HG02943 (cell line): Measurements from ENCODE around the gene TMEM156.

Experiments used
- ATAC-seq: cut with Tn5 transposase; IDR thresholded peaks from one replicate; pipeline ENCODE4 v1.9.1; 2021; ENCODE audit warnings: mild to moderate bottlenecking, low read depth, moderate library complexity; ENCODE audit not compliant: unreplicated experiment

TMEM156 gene

DNA sequence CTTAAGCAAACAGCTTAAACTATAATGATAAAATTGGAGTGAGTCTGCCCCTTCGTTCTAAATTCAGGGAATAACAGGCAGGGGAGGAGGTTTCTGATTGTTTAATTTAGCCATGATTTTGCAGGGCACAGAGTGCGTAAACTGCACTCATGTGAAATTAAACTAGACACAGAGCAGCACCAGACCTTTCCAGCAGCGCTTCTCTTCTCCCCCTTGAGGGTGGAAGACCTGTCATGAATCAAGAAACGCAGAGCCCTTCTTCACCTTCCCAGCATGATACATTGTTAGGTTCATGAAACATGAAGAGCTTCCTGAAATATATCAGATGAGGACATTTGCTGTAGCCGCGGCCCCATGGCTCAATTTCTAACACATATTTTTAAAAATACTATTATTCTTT is 101.5 kb downstream of the TMEM156 start:
- no peak for ATAC-seq

DNA sequence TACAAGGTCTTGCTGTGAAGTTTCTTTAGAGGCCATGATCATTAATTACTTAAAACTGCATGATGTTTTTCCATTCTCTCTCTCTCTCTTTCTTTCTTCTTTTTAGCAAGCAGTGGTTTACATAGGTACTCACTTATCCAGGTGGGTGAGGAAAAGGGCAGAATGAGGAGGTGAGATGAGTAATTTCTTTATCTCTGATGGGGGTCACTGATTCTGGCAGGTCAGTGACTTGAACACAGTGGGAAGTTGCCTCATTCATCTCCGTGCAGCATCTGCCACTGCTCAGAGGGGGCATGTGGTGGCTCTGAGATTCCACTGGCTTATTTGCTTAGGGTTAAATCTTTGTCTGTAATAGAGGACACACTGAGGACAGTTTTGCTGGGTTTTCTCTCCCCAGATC is 102.0 kb downstream of the TMEM156 start:
- no peak for ATAC-seq

DNA sequence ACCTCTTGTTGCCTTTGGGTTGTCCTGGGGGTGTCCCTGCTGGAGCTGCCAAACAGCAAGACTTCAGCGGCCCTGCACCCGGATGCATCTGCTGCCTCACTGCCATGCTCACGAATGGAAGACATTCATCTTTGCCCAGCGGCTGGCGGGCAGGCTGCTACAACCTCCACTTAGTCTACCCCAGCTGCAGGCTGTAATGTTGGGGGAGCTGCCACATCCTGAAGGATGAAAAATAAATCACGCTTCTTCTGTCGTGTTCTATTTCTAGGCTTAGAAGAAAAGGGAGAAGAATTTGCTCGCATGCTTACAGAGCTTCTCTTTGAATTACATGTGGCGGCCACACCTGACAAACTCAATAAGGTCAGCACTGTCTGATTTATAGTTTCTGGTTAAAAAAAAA is 103.2 kb downstream of the TMEM156 start:
- ATAC-seq = no peak

DNA sequence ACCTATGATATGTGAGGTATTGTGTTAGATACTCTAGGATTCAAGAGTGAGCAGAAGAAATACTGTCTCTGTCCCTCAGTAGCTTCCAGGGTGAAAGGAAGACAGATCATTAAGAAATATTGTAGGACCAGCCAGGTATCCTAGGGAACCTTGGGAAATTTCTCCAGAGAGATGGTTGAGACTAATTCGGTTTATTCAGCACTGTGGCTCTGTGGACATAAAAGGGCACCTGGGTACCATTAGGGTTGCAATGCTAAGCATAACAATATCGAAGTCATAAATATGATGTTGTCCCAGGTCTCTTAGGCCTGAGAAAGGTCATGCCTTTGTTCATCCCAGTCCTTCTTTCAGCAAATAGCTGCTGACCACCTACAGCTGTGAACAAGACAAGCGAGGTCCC is 103.6 kb downstream of the TMEM156 start:
- ATAC-seq = no peak

DNA sequence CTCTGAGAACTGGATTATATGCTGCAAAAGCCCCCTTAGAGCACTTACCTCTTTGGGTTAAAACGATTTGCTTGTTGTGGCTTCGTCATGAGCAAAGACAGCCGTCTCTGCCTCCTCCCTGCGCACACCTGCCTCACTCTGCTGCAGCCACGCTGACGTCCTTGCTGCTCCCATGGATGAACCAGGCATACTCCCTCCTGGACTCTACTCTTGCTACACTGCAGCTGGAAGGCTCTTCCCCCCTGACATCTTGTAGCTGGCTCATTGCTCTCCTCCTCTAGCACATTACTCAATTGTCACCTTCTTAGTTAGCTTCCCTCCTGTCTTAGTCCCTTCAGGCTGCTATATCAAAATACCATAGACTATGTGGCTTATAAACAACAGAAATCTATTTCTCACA is 105.3 kb downstream of the TMEM156 start:
- ATAC-seq = no peak

DNA sequence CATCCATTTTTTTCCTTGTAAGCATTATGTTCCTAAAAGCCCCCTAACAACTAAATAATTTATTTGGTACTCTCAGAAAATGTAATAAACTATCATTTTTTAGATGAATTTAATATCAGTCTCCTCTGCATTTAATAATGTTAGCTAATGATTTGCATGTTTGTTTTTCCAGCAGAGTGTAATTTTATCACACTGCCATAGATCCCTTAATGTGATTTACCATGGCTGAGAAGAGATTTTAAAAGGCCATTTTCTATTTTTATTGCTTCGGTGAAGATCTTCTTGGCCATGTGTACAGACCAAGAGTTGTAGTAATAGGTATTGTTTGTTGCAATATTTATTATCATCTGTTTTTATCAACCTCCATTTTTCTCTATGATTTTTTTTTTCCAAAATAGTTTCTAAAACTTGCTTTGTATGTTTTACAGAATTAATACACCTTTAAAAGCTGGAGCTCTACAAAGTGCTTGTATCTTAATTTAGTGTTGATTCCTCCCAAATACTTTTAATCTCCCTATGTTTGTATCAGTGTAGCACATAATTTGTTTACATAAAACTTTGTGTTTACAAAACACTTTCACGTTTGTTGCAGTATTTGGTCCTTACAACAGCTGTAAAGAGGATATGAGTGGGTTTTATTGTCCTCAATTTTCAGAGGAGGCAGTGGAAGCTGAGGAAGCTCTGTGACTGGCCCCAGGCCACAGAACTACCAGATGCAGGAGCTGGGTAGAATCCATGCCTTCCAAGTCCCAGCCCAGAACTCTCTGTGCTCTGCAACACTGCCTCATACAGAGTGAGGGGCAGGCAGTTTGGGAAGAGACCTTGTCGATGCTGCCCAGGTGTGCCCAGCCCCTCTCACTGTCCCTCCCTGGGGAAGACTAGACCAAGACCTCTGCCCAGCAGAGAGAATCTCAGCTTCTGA is 106.5 kb downstream of the TMEM156 start:
- ATAC-seq = no peak

DNA sequence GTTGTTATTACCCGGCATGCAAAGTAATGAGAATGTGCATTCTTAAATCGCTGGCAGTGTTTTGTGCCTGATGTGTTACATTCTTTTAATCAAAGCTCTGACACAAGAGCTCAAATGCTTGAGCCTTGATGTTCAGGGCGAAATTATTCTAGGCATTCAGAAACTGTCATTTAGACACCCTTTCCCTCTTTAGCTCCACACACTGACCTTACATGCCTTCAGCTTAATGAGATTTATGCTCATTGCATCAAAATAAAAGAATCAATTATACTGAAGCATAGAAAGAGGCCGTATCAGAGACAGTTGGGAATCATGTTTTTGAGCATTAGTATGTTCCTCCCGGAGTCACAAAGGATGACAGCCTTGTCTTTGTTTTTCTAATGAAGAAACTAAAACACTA is 107.9 kb downstream of the TMEM156 start:
- no peak for ATAC-seq

DNA sequence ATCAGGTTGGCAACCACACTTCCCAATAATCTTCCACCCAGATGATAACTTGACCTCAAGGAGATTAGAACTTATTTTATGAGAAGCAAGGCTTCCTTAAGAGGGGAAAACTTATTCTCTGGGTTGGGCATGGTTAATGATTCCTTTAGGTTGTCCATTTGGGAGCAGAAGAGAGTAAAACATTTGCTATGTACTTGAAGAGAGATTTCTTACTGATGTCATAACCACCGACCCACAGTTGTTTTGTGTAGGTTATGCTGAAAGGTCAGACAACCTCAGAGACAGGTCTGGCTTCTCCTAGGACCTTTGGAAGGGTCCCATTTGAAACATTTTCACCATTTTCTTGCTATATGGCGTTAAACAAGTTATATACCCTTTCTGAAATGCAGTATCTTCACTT is 108.5 kb downstream of the TMEM156 start:
- no peak for ATAC-seq

DNA sequence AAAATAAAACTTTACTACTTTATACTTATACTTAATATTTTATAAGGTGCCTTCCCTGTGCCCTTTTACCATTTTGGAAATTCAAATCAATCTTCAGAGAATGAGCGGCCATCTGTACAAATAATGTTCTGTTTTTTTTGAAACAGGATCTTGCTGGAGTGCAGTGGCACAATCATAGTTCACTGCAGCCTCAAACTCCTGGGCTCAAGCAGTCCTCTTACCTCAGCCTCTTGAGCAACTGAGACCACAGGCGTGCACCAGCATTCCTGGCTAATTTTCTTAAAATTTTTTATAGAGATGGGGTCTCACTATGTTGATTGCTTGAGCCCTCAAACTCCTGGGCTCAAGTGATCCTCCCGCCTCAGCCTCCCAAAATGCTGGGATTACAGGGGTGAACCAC is 111.1 kb downstream of the TMEM156 start:
- ATAC-seq = no peak

DNA sequence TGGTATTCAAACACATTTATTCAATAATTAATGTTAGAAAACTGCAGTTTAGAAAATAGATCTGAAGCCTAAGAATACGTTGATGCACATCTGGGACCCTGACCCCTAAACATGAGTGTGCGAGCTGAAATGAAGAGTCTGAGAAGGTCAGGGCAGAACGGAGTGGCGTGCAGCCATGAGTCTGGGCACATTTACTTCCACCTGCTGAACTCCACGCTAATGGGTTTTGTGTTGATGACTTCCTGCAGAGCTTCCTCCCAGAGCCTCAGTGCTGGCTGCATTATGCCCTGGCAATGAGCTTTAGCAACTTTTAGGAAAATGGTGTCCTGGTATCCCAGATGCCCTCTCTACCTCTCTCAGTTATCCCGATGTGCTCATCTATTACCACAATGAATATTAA is 111.5 kb downstream of the TMEM156 start:
- no peak for ATAC-seq

DNA sequence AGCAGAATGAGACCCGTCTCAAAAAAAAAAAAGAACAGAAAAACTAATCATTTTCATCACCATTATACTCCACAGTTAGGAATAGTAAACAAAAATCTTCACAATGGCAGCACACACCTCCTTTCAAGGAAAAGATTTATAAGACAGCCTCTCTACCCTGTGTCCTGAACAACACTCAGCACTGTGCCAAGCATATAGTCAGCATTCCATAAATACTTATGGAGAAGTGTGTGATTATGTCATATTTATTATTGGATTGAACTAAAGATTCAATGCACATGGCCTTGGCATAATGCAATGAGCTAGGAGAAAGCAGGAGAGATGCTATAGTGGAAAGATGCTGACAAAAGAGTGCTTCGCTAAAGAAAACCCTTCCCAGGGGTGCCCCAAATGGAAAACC is 112.0 kb downstream of the TMEM156 start:
- ATAC-seq = no peak

DNA sequence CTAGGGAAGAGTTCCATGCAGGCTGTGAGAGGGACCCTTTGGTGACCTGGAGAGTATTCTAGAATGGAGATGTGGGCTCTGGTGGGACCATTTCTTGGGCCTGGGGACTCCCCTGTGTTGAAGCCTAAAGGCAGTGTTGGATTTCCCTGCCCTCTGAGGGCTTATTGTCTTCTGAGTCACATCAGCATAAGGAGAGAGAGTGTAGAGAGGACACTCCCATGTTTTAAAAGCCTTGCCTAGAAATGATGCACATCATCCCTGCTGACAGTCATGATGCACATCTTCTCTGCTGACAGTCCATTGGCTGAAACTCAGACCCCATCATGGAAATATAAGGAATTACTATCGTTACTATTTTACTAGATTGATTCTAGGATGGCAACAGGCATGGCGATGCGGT is 112.7 kb downstream of the TMEM156 start:
- no peak for ATAC-seq

DNA sequence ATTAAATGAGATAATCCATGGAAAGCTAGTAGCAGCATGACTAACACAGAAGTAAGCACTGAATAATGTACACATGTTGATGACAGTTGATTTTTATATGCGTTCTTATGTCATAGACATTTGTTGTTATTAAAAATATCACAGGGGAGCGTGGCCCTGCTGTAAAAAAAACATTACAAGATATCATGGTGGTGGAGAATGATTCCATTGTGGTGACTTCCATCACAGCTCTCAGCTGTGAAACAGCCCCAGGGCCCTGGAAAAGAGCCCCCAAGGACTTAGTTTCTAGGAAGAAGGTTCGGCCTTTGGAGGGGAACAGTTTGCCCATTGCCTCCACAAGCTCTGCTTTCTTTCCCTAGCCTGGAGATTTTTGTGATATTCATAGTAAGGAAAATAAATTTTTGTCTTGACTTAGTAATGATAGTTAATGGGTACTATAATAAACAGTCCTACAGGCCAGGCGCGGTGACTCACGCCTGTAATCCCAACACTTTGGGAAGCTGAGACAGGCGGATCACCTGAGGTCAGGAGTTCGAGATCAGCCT is 114.7 kb downstream of the TMEM156 start:
- no peak for ATAC-seq
